GM18498 (cell line): ENCODE measurements around the gene ADGRA1.

Source experiments
- ATAC-seq: cut with Tn5 transposase; IDR thresholded peaks from one replicate; pipeline ENCODE4 v1.9.1; 2021; ENCODE audit warnings: mild to moderate bottlenecking, moderate library complexity; ENCODE audit not compliant: unreplicated experiment

ADGRA1 gene

GRCh38 chr10:133056001-133056400 is 31.7 kb upstream of the ADGRA1 start:
- no peak for ATAC-seq

GRCh38 chr10:133056651-133057178 is 31.0 kb upstream of the ADGRA1 start:
- no peak for ATAC-seq

- ATAC-seq, result no peak
These were observed 29.2 kb upstream of the ADGRA1 start for GRCh38 chr10:133058331-133059092.

- no peak for ATAC-seq
These were observed 28.6 kb upstream of the ADGRA1 start for GRCh38 chr10:133059093-133059470.

GRCh38 chr10:133059571-133059970 is 28.2 kb upstream of the ADGRA1 start:
- ATAC-seq, result no peak

- no peak for ATAC-seq
These were observed 27.7 kb upstream of the ADGRA1 start for GRCh38 chr10:133060022-133060421.

- ATAC-seq, result no peak
These were observed 27.3 kb upstream of the ADGRA1 start for GRCh38 chr10:133060466-133060865.

GRCh38 chr10:133060881-133061280 is 26.8 kb upstream of the ADGRA1 start:
- no peak for ATAC-seq

GRCh38 chr10:133061296-133062038 is 26.3 kb upstream of the ADGRA1 start:
- no peak for ATAC-seq

- no peak for ATAC-seq
These were observed 25.6 kb upstream of the ADGRA1 start for GRCh38 chr10:133062085-133062484.

GRCh38 chr10:133062635-133063034 is 25.1 kb upstream of the ADGRA1 start:
- ATAC-seq, result no peak

- ATAC-seq, result no peak
These were observed 20.3 kb upstream of the ADGRA1 start for GRCh38 chr10:133067149-133068105.

GRCh38 chr10:133068111-133069032 is 19.4 kb upstream of the ADGRA1 start:
- ATAC-seq, result no peak

GRCh38 chr10:133069033-133069525 is 18.6 kb upstream of the ADGRA1 start:
- no peak for ATAC-seq

- no peak for ATAC-seq
These were observed 17.3 kb upstream of the ADGRA1 start for GRCh38 chr10:133070405-133070804.

- no peak for ATAC-seq
These were observed 16.9 kb upstream of the ADGRA1 start for GRCh38 chr10:133070810-133071209.

- no peak for ATAC-seq
These were observed 16.0 kb upstream of the ADGRA1 start for GRCh38 chr10:133071733-133072132.

- ATAC-seq, result no peak
These were observed 15.5 kb upstream of the ADGRA1 start for GRCh38 chr10:133072196-133072595.

GRCh38 chr10:133072720-133073390 is 14.9 kb upstream of the ADGRA1 start:
- ATAC-seq, result no peak
